IMR-90 (cell line): ENCODE results near the gene GNA14. TPM values are rescaled to one million over a fixed set of nuclear protein-coding genes. Genes with fewer than 3 reads are reported as not detected.

Source experiments
- ATAC-seq: fragments of 200-7000 bp; cut with Tn5 transposase; 2 replicates; pipeline ENCODE4 v1.9.1; 2020; ENCODE audit warnings: low read depth, mild to moderate bottlenecking, moderate library complexity
- BruUV-seq: library from RNA; stranded (reverse); fragments of 400-500 nt; replicated peaks from 2 replicates; lab custom pipeline; 2021; lab: Mats Ljungman, UMichigan
- CTCF ChIA-PET: fragments of 300-600 bp; formaldehyde crosslinking; extraction: SDS; loops from one replicate; lab custom pipeline; 2021; ENCODE audit warnings: antibody characterized with exemption; lab: Yijun Ruan, JAX
- POLR2A ChIA-PET: fragments of 300-600 bp; sonication (Branson Sonifier 250); formaldehyde crosslinking; loops from one replicate; lab custom pipeline; 2022; ENCODE audit warnings: antibody characterized with exemption; ENCODE audit not compliant: unreplicated experiment; lab: Charles Lee
- DNase-seq: peaks from one replicate; pipeline ENCODE4 v3.0.0; 2013
- H2AFZ ChIP-seq: replicated peaks from 2 replicates; pipeline ENCODE3; 2013; ENCODE audit warnings: low read length, mild to moderate bottlenecking; ENCODE audit not compliant: poor library complexity
- H2AK5ac ChIP-seq: 2 replicates; pipeline ENCODE4 v1.6.1; 2013; ENCODE audit warnings: low read depth, low read length, inconsistent platforms
- H2AK9ac ChIP-seq: replicated peaks from 2 replicates; pipeline ENCODE3; 2013; ENCODE audit warnings: mild to moderate bottlenecking, low read depth, low read length, moderate library complexity; ENCODE audit not compliant: poor library complexity
- H2BK120ac ChIP-seq: 2 replicates; pipeline ENCODE4 v1.6.1; 2013; ENCODE audit warnings: low read depth, low read length, inconsistent platforms
- H2BK15ac ChIP-seq: 3 replicates; pipeline ENCODE4 v1.6.1; 2013; ENCODE audit warnings: low read depth, low read length, inconsistent platforms
- H2BK20ac ChIP-seq: 2 replicates; pipeline ENCODE4 v1.6.1; 2013; ENCODE audit warnings: low read depth, mild to moderate bottlenecking, inconsistent platforms, low read length, moderate library complexity
- H2BK5ac ChIP-seq: 2 replicates; pipeline ENCODE4 v1.6.1; 2013; ENCODE audit warnings: mild to moderate bottlenecking, low read depth, low read length, inconsistent platforms; ENCODE audit not compliant: poor library complexity, severe bottlenecking
- H3K14ac ChIP-seq: replicated peaks from 2 replicates; pipeline ENCODE4 v1.6.1; 2013; ENCODE audit warnings: low read depth, low read length, inconsistent platforms
- H3K18ac ChIP-seq: 2 replicates; pipeline ENCODE4 v1.6.1; 2013; ENCODE audit warnings: low read depth, low read length, control low read depth
- H3K23ac ChIP-seq: 2 replicates; pipeline ENCODE4 v1.6.1; 2013; ENCODE audit warnings: low read depth, low read length, inconsistent platforms
- H3K27ac ChIP-seq: 2 replicates; pipeline ENCODE4 v1.5.1; 2013; ENCODE audit warnings: mild to moderate bottlenecking, control low read depth, low read length; ENCODE audit not compliant: insufficient read depth
- H3K27me3 ChIP-seq: 2 replicates; pipeline ENCODE4 v1.6.1; 2013; ENCODE audit warnings: low read length; ENCODE audit not compliant: control insufficient read depth, insufficient read depth
- H3K36me3 ChIP-seq: 2 replicates; pipeline ENCODE4 v1.6.1; 2013; ENCODE audit warnings: low read length, mixed read lengths; ENCODE audit not compliant: control insufficient read depth, insufficient read depth
- H3K4ac ChIP-seq: 2 replicates; pipeline ENCODE4 v1.6.1; 2013; ENCODE audit warnings: low read depth, low read length, inconsistent platforms
- H3K4me1 ChIP-seq: 2 replicates; pipeline ENCODE4 v1.6.1; 2013; ENCODE audit warnings: low read length, mixed read lengths; ENCODE audit not compliant: control insufficient read depth, insufficient read depth
- H3K4me2 ChIP-seq: 2 replicates; pipeline ENCODE4 v1.6.1; 2013; ENCODE audit warnings: low read depth, mild to moderate bottlenecking, control low read depth, low read length, moderate library complexity
- H3K4me3 ChIP-seq: 2 replicates; pipeline ENCODE4 v1.5.1; 2013; ENCODE audit warnings: low read depth, mild to moderate bottlenecking, control low read depth, low read length, moderate library complexity; ENCODE audit not compliant: insufficient read depth
- H3K56ac ChIP-seq: 2 replicates; pipeline ENCODE4 v1.6.1; 2013; ENCODE audit warnings: low read length, inconsistent platforms; ENCODE audit not compliant: insufficient read depth; ENCODE audit errors: extremely low read depth
- H3K79me1 ChIP-seq, 2 experiments: 2 replicates each; pipeline ENCODE4 v1.6.1; 2013; ENCODE audit warnings: low read length in 2 of 2, inconsistent platforms in 1 of 2, low read depth in 1 of 2
- H3K9ac ChIP-seq: 2 replicates; pipeline ENCODE4 v1.6.1; 2013; ENCODE audit warnings: low read depth, low read length, control low read depth
- H3K9me1 ChIP-seq: 2 replicates; pipeline ENCODE4 v1.6.1; 2013; ENCODE audit warnings: low read length, inconsistent platforms; ENCODE audit not compliant: insufficient read depth
- H3K9me3 ChIP-seq: 2 replicates; pipeline ENCODE4 v1.6.1; 2013; ENCODE audit warnings: low read length; ENCODE audit not compliant: control insufficient read depth, insufficient read depth
- H4K20me1 ChIP-seq: 2 replicates; pipeline ENCODE4 v1.6.1; 2013; ENCODE audit warnings: low read length, inconsistent platforms; ENCODE audit not compliant: insufficient read depth
- H4K5ac ChIP-seq: 2 replicates; pipeline ENCODE4 v1.6.1; 2013; ENCODE audit warnings: mild to moderate bottlenecking, low read depth, low read length, control low read depth
- H4K8ac ChIP-seq, 2 experiments: 2 replicates each; pipeline ENCODE4 v1.6.1; 2013; ENCODE audit warnings: low read depth in 2 of 2, low read length in 2 of 2, control low read depth in 1 of 2, inconsistent platforms in 1 of 2
- H4K91ac ChIP-seq: 2 replicates; pipeline ENCODE4 v1.6.1; 2013; ENCODE audit warnings: low read depth, low read length, inconsistent platforms; ENCODE audit not compliant: insufficient read depth
- BHLHE40 ChIP-seq: fragments of 150-350 bp; IDR thresholded peaks from 2 replicates; pipeline ENCODE4 v1.6.1; 2016; ENCODE audit warnings: mild to moderate bottlenecking, low read depth, low read length
- CEBPB ChIP-seq: IDR thresholded peaks from 2 replicates; pipeline ENCODE4 v1.6.1; 2012; ENCODE audit warnings: low read depth, low read length, improper control_type of control experiment
- CTCF ChIP-seq: conservative IDR thresholded peaks from 2 replicates; pipeline ENCODE4 v1.5.1; 2012; ENCODE audit warnings: mild to moderate bottlenecking, low read depth, low read length, improper control_type of control experiment
- ELK1 ChIP-seq: fragments of 150-350 bp; IDR thresholded peaks from 2 replicates; pipeline ENCODE4 v1.6.1; 2016; ENCODE audit warnings: low read depth, mild to moderate bottlenecking, low read length, moderate library complexity, borderline replicate concordance
- FOS ChIP-seq: fragments of 150-350 bp; IDR thresholded peaks from 2 replicates; pipeline ENCODE4 v1.6.1; 2016; ENCODE audit warnings: low read depth, low read length
- MAFK ChIP-seq: IDR thresholded peaks from 2 replicates; pipeline ENCODE4 v1.6.1; 2012; ENCODE audit warnings: low read depth, low read length, improper control_type of control experiment
- MAZ ChIP-seq: IDR thresholded peaks from 2 replicates; pipeline ENCODE4 v1.6.1; 2012; ENCODE audit warnings: low read depth, mild to moderate bottlenecking, low read length, improper control_type of control experiment, moderate library complexity, borderline replicate concordance
- MXI1 ChIP-seq: IDR thresholded peaks from 2 replicates; pipeline ENCODE4 v1.6.1; 2012; ENCODE audit warnings: low read depth, mild to moderate bottlenecking, low read length, moderate library complexity, borderline replicate concordance
- NFE2L2 ChIP-seq: fragments of 150-350 bp; IDR thresholded peaks from 2 replicates; pipeline ENCODE4 v1.6.1; 2016; ENCODE audit warnings: low read depth, mild to moderate bottlenecking, low read length
- RAD21 ChIP-seq: IDR thresholded peaks from 2 replicates; pipeline ENCODE4 v1.6.1; 2012; ENCODE audit warnings: low read length, improper control_type of control experiment
- RCOR1 ChIP-seq: IDR thresholded peaks from 2 replicates; pipeline ENCODE4 v1.6.1; 2012; ENCODE audit warnings: mild to moderate bottlenecking, low read length, improper control_type of control experiment; ENCODE audit not compliant: insufficient replicate concordance
- RFX5 ChIP-seq: IDR thresholded peaks from 2 replicates; pipeline ENCODE4 v1.8.0; 2012; ENCODE audit warnings: low read depth, mild to moderate bottlenecking, low read length, moderate library complexity
- SMC3 ChIP-seq: fragments of 150-350 bp; IDR thresholded peaks from 2 replicates; pipeline ENCODE4 v1.6.1; 2016; ENCODE audit warnings: low read depth, mild to moderate bottlenecking, antibody characterized with exemption, low read length, moderate library complexity
- WGBS, 2 experiments: methylation state at CpG; one replicate each; pipeline versions ENCODE4 v1.1.5 to v1.1.7; 2013; ENCODE audit warnings: missing lambda C conversion rate in 2 of 2; ENCODE audit not compliant: insufficient read length in 1 of 2; ENCODE audit errors: extremely low coverage in 2 of 2; 5-methylcytosine and 5-hydroxymethylcytosine counted together
- dilution Hi-C: fragments of 300-500 bp; cut with HindIII; formaldehyde crosslinking; loops from one replicate; pipeline ENCODE4 v1.14.3; 2018; ENCODE audit warnings: low sequenced_read_pairs; ENCODE audit not compliant: unreplicated experiment
- in situ Hi-C: fragments of 300-500 bp; cut with MboI; formaldehyde crosslinking; loops from 3 replicates; pipeline ENCODE4 v1.14.3; 2019; ENCODE audit warnings: low sequenced_read_pairs, inconsistent platforms, mixed read lengths
- intact Hi-C: fragments of 100-400 bp; cut with micrococcal nuclease; formaldehyde crosslinking; loops from 2 replicates; pipeline ENCODE4 v1.10.0; 2022
- polyA plus RNA-seq, 3 experiments: library from polyadenylated mRNA; depleted of rRNA; stranded (reverse); fragments of >200 nt; gene quantifications; 2 replicates each; pipeline ENCODE4 v1.2.3, GENCODE V29; 2012; ENCODE audit warnings: low replicate concordance in 1 of 3
- total RNA-seq: library from RNA; depleted of rRNA; stranded (reverse); fragments of >200 nt; gene quantifications from 2 replicates; pipeline ENCODE4 v1.2.3, GENCODE V29; 2012

The GNA14 gene
- total and polyA plus RNA-seq, 2 of the 4 experiments (the other 2 are of a cell fraction), result under 0.01 to 0.03 TPM

- no peak for TF ChIP-seq SMC3
These were observed 194.1 kb downstream of the GNA14 start (continued) for GRCh38 chr9:77453825-77454647.

GRCh38 chr9:77451507-77451906 lies 196.6 kb downstream of the GNA14 start:
- POLR2A ChIA-PET, result no interaction called here
- H2BK15ac ChIP-seq, result no peak overlapping the region
- in situ Hi-C loops, result no loop called here
- CTCF ChIA-PET, result interaction anchor here (1.7 kb wide), 1 partner anchor 18 kb away, joined by 6 read pairs; no protein-coding TSS in a partner anchor
- ATAC-seq (no peak), DNase-seq (no peak)
- dilution Hi-C loops, result no loop called here
- H3K36me3 ChIP-seq, result no peaks in the 10 kb centered on the region
- TF ChIP-seq RAD21 (no peak), FOS (no peak), MXI1 (no peak), SMC3 (no peak), MAFK (no peak), BHLHE40 (no peak), ELK1 (no peak), CEBPB (no peak), MAZ (no peak), RCOR1 (no peak), CTCF (no peak), RFX5 (no peak), NFE2L2 (no peak)
- no peak overlapping the region for H2AFZ ChIP-seq
- H3K9ac ChIP-seq, result no peak overlapping the region
- H3K4ac ChIP-seq, result no peak overlapping the region
- H2BK120ac ChIP-seq, result no peak overlapping the region
- no peaks in the 10 kb centered on the region for H3K4me1 ChIP-seq
- no peak overlapping the region for H4K8ac ChIP-seq
- no TSS peak for BruUV-seq
- H3K79me1 ChIP-seq, result no peaks in the 10 kb centered on the region
- H2BK20ac ChIP-seq, result no peak overlapping the region
- H3K23ac ChIP-seq, result no peak overlapping the region
- no peaks in the 10 kb centered on the region for H3K9me1 ChIP-seq
- no peak overlapping the region for H2AK5ac ChIP-seq
- no peak overlapping the region for H2AK9ac ChIP-seq
- H3K4me2 ChIP-seq, result no peak overlapping the region
- no peak overlapping the region for H2BK5ac ChIP-seq
- intact Hi-C loops, result loop anchor here (10.0 kb wide), 1 partner anchor 783 kb away; the partner anchor contains the start of gene CEP78
- H3K14ac ChIP-seq, result no peak overlapping the region
- H3K56ac ChIP-seq, result no peak overlapping the region
- no peak overlapping the region for H3K27ac ChIP-seq
- H4K91ac ChIP-seq, result no peak overlapping the region
- no peak overlapping the region for H4K5ac ChIP-seq
- H3K18ac ChIP-seq, result no peak overlapping the region
- no peaks in the 10 kb centered on the region for H3K27me3 ChIP-seq
- no peak overlapping the region for H3K4me3 ChIP-seq
- H4K20me1 ChIP-seq, result no peaks in the 10 kb centered on the region
- WGBS, 2 experiments, result 33% methylated on average over 1 of the region's 4 CpGs; no CpG with 5 or more reads in 1 of the 2 experiments
- peaks cover 4% of the 10 kb centered on the region for H3K9me3 ChIP-seq
